Activated gamma-delta T cell treated with anti-CD3 and anti-CD28 coated beads, Interleukin-2, amount 50 U/mL, for 16 hours (primary cell): ENCODE data around the gene CADPS.

Experiments
- DNase-seq: peaks from one replicate; pipeline ENCODE4 v3.0.0-alpha.2; 2020; ENCODE audit warnings: low read depth

CADPS gene

GRCh38 chr3:62873761-62874710 is 1.2 kb downstream of the CADPS start:
- DNase-seq: no peak

- no peak for DNase-seq
These were observed 1.8 kb downstream of the CADPS start for GRCh38 chr3:62873451-62873760.

- DNase-seq: no peak
These were observed 2.9 kb downstream of the CADPS start for GRCh38 chr3:62872318-62872717.

GRCh38 chr3:62870321-62870720 is 4.9 kb downstream of the CADPS start:
- DNase-seq: no peak

- DNase-seq: no peak
These were observed 11.6 kb downstream of the CADPS start for GRCh38 chr3:62863648-62864047.

GRCh38 chr3:62859203-62859791 is 15.9 kb downstream of the CADPS start:
- no peak for DNase-seq

GRCh38 chr3:62845996-62846395 is 29.2 kb downstream of the CADPS start:
- no peak for DNase-seq

GRCh38 chr3:62843508-62843907 is 31.7 kb downstream of the CADPS start:
- no peak for DNase-seq

GRCh38 chr3:62839748-62840147 is 35.5 kb downstream of the CADPS start:
- no peak for DNase-seq

GRCh38 chr3:62837145-62837787 is 38.0 kb downstream of the CADPS start:
- DNase-seq: no peak

- no peak for DNase-seq
These were observed 39.5 kb downstream of the CADPS start for GRCh38 chr3:62835554-62836236.

GRCh38 chr3:62833538-62833937 is 41.7 kb downstream of the CADPS start:
- no peak for DNase-seq

- DNase-seq: no peak
These were observed 42.7 kb downstream of the CADPS start for GRCh38 chr3:62832553-62832952.

- no peak for DNase-seq
These were observed 44.4 kb downstream of the CADPS start for GRCh38 chr3:62830727-62831322.

GRCh38 chr3:62827550-62827949 is 47.7 kb downstream of the CADPS start:
- no peak for DNase-seq

- no peak for DNase-seq
These were observed 50.1 kb downstream of the CADPS start for GRCh38 chr3:62824965-62825592.

GRCh38 chr3:62823461-62824050 is 51.7 kb downstream of the CADPS start:
- DNase-seq: no peak

GRCh38 chr3:62822905-62823304 is 52.3 kb downstream of the CADPS start:
- DNase-seq: no peak

- DNase-seq: no peak
These were observed 56.9 kb downstream of the CADPS start for GRCh38 chr3:62818347-62818746.

GRCh38 chr3:62817678-62818077 is 57.5 kb downstream of the CADPS start:
- no peak for DNase-seq

- no peak for DNase-seq
These were observed 59.2 kb downstream of the CADPS start for GRCh38 chr3:62815981-62816380.
